ENCODE results near the gene REM2. TPM values are rescaled to one million over a fixed set of nuclear protein-coding genes. Genes with fewer than 3 reads are reported as not detected.

REM2 gene, protein sequence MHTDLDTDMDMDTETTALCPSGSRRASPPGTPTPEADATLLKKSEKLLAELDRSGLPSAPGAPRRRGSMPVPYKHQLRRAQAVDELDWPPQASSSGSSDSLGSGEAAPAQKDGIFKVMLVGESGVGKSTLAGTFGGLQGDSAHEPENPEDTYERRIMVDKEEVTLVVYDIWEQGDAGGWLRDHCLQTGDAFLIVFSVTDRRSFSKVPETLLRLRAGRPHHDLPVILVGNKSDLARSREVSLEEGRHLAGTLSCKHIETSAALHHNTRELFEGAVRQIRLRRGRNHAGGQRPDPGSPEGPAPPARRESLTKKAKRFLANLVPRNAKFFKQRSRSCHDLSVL
- 0.06 TPM in 1 of 2 replicates, not detected in the other for total RNA-seq

GRCh38 chr14:22883173-22883976, at the start of gene REM2:
REM2 (plus strand) TSS chr14:22883222; CDS start chr14:22883288, 66 bp downstream.

DNA sequence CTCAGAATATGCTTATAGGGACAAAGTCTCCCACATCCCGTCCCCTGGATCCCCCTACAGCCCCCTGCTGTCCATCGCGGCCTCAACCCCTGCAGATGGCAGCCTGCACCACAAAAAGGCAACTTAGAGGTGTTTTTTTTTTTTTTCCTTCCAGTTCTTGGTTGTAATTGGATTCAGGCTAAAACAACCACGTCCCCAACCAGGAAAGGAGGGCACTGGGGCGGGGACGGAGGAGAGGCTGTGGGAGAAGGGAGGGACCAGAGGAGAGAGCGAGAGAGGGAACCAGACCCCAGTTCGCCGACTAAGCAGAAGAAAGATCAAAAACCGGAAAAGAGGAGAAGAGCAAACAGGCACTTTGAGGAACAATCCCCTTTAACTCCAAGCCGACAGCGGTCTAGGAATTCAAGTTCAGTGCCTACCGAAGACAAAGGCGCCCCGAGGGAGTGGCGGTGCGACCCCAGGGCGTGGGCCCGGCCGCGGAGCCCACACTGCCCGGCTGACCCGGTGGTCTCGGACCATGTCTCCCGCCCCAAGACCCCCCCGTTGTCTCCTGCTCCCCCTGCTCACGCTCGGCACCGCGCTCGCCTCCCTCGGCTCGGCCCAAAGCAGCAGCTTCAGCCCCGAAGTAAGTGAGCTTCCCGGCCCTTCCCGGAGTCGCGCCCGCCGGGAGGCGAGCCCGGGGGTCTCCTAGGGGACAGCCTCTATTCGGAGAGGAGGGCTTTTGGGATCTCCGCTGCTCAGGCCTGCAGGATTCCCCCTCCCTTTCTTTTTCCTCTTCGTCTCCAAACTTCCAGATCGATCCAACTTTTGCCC, 46.5 kb upstream of the REM2 start, which contains the start of gene MMP14:
Gene MMP14 (plus strand): TSS at position 285 of the 813 bp plus-strand sequence. CDS start 233 bp downstream, at position 518.

DNA sequence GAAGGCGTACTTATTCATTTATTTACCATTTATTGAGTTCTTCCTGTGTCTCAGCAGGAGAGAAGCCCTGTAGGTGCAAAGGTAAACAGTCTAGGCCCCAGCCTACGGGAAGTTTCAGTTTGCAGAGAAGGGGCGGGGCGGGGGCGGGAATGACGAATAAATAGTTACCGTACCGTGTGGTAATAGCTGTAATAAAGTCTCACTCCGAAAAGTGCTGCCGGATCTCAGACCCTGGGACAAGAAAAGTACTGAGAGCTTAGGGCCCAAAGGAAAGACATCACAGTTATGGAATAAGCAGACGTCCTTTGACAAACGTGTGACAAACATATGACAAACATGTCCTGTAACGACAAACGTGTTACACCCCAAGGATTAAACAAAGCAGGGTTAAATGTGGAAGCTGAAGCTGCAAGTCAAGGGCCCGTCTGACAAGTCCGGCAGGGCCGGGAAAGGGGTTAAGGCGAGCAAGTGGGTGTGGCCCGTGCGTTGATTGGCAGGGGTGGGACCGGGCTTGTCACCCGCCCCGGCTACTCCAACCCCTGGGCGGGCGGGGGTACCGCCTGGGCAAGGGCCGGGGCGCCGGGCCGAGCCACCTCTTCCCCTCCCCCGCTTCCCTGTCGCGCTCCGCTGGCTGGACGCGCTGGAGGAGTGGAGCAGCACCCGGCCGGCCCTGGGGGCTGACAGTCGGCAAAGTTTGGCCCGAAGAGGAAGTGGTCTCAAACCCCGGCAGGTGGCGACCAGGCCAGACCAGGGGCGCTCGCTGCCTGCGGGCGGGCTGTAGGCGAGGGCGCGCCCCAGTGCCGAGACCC, 11.6 kb upstream of the REM2 start, which contains the start of gene LRP10:
Gene LRP10 (plus strand): TSS at position 517 of the 809 bp plus-strand sequence. CDS start 564 bp downstream, outside the sequence.

DNA sequence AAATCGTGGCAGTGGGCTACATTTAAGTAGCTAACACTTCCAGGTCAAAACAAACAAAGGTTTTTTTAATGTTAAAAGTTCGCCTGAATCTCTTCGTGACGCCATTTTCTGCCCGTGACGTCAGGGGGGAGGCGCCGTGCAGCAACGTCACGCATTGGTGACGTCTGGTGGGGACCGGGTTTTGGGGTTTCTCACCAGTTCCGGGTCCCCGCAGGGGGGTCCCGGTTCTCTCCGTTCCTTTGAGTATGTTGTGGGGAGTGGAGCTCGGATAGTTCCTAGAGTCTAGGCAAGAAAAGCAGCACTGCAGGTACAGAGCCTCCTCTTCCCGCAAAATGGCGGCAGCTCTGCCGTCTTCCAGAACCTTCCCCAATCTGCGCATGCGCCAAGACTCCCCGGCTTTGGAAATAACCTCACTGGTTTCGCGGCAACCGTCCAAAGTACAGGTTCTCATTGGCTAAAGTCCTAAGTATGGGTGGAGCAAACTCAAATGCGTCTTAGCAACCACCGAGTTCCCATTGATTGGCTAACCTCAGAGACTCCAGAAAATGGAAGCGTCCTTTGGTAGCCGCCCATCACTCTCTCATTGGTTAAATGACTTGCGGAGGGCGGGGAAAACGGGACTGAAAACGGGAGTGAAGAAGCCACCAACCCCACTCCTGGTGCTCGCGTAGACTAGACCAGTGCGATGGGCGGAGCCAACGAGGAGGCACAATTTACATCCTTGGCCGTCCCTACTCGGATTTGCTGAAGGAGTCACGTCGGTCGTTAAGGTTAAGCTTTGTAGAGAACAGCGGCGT, 36.0 kb downstream of the REM2 start, which contains the start of gene RBM23:
Gene RBM23 (minus strand): TSS at position 346 of the 797 bp plus-strand sequence.

DNA sequence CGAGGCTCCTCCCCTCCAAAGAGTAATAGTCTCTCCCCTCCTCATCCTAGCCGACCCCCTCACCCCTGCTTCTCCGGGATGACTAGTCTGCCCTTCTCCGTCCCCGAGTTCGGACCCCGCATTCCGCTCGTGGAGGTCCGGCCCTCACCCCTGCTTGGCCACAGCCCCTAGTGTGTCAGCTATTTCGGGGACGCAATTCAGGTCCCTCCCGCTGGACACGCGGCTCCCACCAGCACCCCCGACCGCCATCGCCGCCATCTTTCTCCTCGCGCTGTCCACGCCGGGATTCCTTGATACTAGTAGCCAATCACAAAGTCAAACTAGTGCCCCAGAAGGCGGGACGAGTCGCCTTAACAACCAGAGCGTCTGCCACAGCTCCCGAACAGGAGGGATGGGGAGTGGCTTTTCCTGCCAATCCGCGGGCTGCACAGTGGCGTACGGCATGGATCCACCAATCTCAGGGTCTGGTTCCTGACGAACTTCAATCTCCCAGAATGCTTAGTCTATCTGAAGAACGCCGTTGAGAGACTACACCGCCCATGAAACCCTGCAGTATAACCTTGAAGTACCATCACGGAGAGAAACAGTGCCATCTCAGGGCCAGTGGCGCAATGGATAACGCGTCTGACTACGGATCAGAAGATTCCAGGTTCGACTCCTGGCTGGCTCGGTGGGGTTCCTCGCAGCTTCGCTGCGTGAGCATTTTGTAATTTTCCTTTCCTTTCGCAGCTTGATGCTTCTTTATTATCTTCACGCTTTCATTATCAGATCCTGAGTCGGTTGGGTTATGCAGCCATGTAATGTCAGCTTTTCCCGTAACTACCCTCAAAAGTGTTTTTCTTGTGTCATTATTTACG, 46.3 kb downstream of the REM2 start, which contains the start of gene PRMT5:
Gene PRMT5 (minus strand): TSS at position 273 of the 857 bp plus-strand sequence. CDS start 15 bp downstream, at position 258.

Other genes with a start within 250 kb of the REM2 start
- gene OR6J1, start 238.9 kb upstream of the REM2 start, total RNA-seq, result not detected in 2 replicates
- 77.9 and 96.3 TPM in 2 replicates for gene OXA1L, start 116.5 kb upstream of the REM2 start, total RNA-seq
- gene SLC7A7, start 67.8 kb upstream of the REM2 start, total RNA-seq, result 2.9 and 5.5 TPM in 2 replicates
- 49.5 and 133 TPM in 2 replicates for gene MRPL52, start 53.3 kb upstream of the REM2 start, total RNA-seq
- 410 and 461 TPM in 2 replicates for gene MMP14, start 46.6 kb upstream of the REM2 start, total RNA-seq
- gene LRP10, start 11.5 kb upstream of the REM2 start, total RNA-seq, result 121 and 128 TPM in 2 replicates
- gene RBM23, start 35.9 kb downstream of the REM2 start, total RNA-seq, result 91.8 and 153 TPM in 2 replicates
- gene PRMT5, start 46.2 kb downstream of the REM2 start, total RNA-seq, result 49.7 and 55.9 TPM in 2 replicates
- gene HAUS4, start 73.9 kb downstream of the REM2 start, total RNA-seq, result 13.1 and 22.7 TPM in 2 replicates
- gene AJUBA, start 99.3 kb downstream of the REM2 start, total RNA-seq, result 9.9 and 12.6 TPM in 2 replicates
- 6.4 and 9.8 TPM in 2 replicates for gene C14orf93, start 126.9 kb downstream of the REM2 start, total RNA-seq
- gene PSMB5, start 151.7 kb downstream of the REM2 start, total RNA-seq, result 163 and 182 TPM in 2 replicates
- gene PSMB11, start 159.0 kb downstream of the REM2 start, total RNA-seq, result not detected in 2 replicates
- 3.2 TPM in 2 replicates for gene CDH24, start 174.3 kb downstream of the REM2 start, total RNA-seq
- gene ACIN1, start 211.9 kb downstream of the REM2 start, total RNA-seq, result 55.4 and 67.2 TPM in 2 replicates
- gene C14orf119, start 212.3 kb downstream of the REM2 start, total RNA-seq, result 41.1 and 52.5 TPM in 2 replicates
- 0.69 and 0.83 TPM in 2 replicates for gene CIROP, start 221.8 kb downstream of the REM2 start, total RNA-seq
- gene CEBPE, start 236.0 kb downstream of the REM2 start, total RNA-seq, result not detected in 2 replicates

Measured in cardiac ventricle fibroblast (primary cell).